HG03565 (cell line): ENCODE measurements around the gene SHANK1.

Source experiments
- ATAC-seq: cut with Tn5 transposase; IDR thresholded peaks from one replicate; pipeline ENCODE4 v1.9.1; 2021; ENCODE audit warnings: mild to moderate bottlenecking, moderate library complexity; ENCODE audit not compliant: unreplicated experiment

The SHANK1 gene

DNA sequence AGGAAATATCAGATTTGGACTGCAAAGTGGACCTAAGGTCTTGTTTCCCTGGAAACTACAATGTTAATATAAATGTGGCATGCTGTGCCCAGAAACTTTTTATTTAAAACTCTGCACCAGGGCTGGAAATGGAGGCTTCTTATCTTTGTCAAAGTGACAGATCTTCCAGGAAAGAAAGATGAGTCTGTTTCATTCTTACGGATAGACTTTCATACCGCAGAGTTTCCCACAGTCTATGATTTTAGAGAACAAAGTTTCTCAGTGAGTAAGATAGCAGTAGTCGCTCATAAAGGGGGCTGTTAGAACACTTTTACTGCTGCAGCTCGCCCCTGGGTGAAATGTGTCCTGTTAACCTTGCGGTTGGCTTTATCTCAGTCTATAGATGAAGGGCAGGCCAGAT is 10.3 kb upstream of the SHANK1 start:
- no peak for ATAC-seq

- no peak for ATAC-seq
Measured at GRCh38 chr19:50728084-50728737, 8.6 kb upstream of the SHANK1 start.

- ATAC-seq, result no peak
Measured at GRCh38 chr19:50725911-50726230, 6.3 kb upstream of the SHANK1 start.

DNA sequence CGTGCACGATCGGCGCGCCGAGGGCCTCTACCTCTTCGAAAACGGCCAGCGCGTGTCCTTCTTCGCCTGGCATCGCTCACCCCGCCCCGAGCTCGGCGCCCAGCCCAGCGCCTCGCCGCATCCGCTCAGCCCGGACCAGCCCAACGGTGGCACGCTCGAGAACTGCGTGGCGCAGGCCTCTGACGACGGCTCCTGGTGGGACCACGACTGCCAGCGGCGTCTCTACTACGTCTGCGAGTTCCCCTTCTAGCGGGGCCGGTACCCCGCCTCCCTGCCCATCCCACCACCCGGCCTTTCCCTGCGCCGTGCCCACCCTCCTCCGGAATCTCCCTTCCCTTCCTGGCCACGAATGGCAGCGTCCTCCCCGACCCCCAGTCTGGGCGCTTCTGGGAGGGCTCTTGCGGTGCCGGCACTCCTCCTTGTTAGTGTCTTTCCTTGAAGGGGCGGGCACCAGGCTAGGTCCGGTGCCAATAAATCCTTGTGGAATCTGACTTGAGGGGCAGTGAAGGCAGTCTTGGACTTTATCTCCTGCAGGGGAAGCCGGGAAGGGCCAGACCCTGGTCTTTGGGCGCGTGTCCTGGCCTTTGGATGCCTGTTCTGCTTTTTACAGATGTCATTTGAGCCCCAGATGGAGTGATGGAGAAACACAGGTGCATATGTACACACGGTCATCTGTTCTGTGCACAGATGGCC is 5.8 kb upstream of the SHANK1 start:
- ATAC-seq, result no peak

GRCh38 chr19:50724522-50725217 is 5.1 kb upstream of the SHANK1 start:
- peak; percentile 77 for ATAC-seq

- ATAC-seq, result no peak
Measured at GRCh38 chr19:50723735-50724521, 4.3 kb upstream of the SHANK1 start.

- ATAC-seq, result no peak
Measured at GRCh38 chr19:50723069-50723468, 3.5 kb upstream of the SHANK1 start, which contains the start of gene CLEC11A. CLEC11A (plus strand) TSS chr19:50723364; CDS start chr19:50723526, 162 bp downstream.

- ATAC-seq, result no peak
Measured at GRCh38 chr19:50722201-50723013, 2.8 kb upstream of the SHANK1 start.

DNA sequence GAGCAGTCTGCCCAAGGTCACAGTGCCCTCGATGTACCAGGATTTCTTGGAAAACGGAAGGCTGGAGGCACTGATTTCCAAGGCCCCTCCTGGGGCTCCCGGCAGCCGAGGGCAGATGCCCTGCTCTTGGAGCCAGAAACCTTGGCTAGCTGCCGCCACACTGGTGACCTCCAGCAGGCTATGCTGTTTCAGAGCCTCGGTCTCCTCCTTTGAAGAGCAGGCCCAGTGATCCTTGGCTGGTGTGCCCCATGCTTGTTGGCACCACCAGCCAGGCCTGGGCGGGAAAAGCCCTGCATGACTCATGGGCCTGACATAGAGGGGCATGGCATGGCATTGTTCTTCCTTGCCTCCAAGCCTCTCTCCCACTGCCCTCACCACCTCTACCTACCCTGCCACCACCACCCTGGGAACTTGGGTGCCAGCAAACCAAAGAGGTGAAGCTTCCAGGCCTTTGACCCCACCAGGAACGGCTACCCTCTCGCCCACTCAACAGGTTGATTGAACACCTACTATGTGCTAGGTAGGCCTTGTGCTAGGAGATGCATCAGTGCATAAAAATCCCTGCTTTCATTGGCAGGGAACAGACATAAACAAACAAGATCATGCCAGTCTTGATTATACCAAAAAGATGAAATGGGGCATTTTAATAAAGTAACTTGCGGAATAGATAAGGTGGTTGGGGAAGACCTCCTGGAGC is 2.0 kb upstream of the SHANK1 start:
- ATAC-seq, result no peak

- no peak for ATAC-seq
Measured at GRCh38 chr19:50720921-50721381, 1.3 kb upstream of the SHANK1 start.

- ATAC-seq, result no peak
Measured at GRCh38 chr19:50720181-50720920, 749 bp upstream of the SHANK1 start.

DNA sequence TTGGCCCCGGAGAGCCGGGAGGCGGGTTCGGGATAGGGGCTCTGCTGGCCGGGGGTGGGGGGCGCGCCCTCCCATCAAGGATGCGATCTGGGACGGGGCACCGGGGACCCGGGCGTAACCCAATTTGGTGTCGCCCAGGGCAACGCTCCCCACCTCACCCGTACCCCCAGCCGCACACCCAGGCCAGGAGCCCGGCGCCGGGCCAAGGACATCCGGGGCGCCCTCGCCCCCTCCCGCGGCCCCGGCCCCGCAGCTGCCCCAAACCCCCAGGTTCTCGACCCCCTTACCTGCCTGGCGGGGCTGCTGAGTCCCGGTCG is 525 bp downstream of the SHANK1 start:
- ATAC-seq, result no peak

- no peak for ATAC-seq
Measured at GRCh38 chr19:50718255-50719118, 1.1 kb downstream of the SHANK1 start.

DNA sequence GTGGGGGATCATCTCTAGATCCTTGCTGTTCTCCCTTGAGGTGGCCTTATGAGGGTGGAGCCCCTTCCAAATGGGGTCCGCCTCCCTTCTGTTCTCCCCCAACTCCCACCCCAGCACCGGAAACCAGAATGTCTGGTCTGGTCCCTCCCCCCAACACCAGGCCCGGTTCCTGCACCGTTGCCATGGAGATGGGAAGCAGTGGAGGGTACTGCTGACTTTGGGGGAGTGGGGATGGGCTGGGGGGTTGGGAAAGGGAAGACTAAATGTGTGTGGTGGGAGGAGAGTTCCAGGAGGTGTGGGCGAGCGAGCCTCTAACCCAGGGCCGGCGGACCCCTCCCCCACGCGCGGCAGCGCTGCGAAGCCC is 1.7 kb downstream of the SHANK1 start:
- ATAC-seq, result no peak

GRCh38 chr19:50717026-50717723 is 2.4 kb downstream of the SHANK1 start:
- ATAC-seq, result no peak

DNA sequence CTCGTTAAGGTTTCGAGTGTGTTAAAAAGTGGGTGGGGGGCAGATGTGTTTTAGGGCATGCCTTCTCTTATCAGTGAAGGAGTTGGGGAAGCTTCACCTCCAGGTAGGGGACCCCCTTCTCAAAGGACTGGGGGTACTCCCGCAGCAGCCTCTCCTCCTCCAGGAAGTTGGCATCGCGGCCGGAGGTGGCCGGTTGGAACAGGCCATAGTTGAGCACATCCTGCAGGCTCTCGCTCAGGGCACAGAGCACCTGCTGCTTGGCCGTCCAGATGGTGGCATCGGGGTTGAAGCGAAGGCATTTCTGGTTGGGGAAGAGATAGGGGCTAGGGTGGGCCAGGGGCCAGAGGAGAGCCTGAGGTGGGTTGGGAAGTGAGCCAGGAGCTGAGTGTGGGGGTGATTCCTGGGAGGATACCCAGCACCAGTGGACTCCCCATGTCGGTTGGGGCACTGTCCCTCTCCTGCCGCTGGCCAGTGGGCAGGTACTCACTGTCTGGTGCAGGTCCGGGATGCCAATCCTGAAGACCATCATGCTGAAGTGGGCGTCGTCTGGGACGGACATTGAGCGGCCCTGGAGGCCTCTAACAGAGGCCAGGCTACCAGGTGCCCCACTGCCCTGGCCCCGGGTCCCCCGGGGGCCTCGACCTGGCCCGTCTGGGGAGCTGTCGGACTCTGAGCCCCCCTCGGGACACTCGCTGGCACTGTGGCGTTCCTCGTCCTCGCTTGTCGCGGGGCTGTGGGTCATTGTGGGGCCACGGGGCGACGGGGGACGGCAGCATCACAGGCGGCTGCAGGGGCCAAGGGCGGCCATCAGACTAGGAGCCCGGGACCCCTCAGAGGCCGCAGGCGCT is 3.2 kb downstream of the SHANK1 start:
- ATAC-seq, result no peak
